ENCODE measurements around the gene PCDH11X.
"Not testable (repeated sequence)": the region's sequence is repeated elsewhere in the genome, so short reads cannot be mapped to it uniquely, and the experiment has no call there.

Gene PCDH11X

GRCh38 chrX:91779135-91779534 is at the start of gene PCDH11X:
TSS of gene PCDH11X (plus strand) at chrX:91779375. CDS start at chrX:91835505, 56,130 bp downstream.
- DNase-seq: not testable (repeated sequence)

- DNase-seq: not testable (repeated sequence)
Observed at GRCh38 chrX:91747446-91747845, 31.7 kb upstream of the PCDH11X start.

GRCh38 chrX:91753022-91753421 is 26.2 kb upstream of the PCDH11X start:
- not testable (repeated sequence) for DNase-seq

- DNase-seq: not testable (repeated sequence)
Observed at GRCh38 chrX:91770619-91771488, 8.3 kb upstream of the PCDH11X start.

- not testable (repeated sequence) for DNase-seq
Observed at GRCh38 chrX:91773943-91774342, 5.2 kb upstream of the PCDH11X start.

GRCh38 chrX:91780008-91780407 is 833 bp downstream of the PCDH11X start:
- not testable (repeated sequence) for DNase-seq

GRCh38 chrX:91780698-91781097 is 1.5 kb downstream of the PCDH11X start:
- DNase-seq: not testable (repeated sequence)

GRCh38 chrX:91781553-91782298 is 2.6 kb downstream of the PCDH11X start:
- not testable (repeated sequence) for DNase-seq

GRCh38 chrX:91782825-91783224 is 3.6 kb downstream of the PCDH11X start:
- not testable (repeated sequence) for DNase-seq

GRCh38 chrX:91817537-91817936 is 38.4 kb downstream of the PCDH11X start:
- not testable (repeated sequence) for DNase-seq

GRCh38 chrX:91825321-91825720 is 46.1 kb downstream of the PCDH11X start:
- not testable (repeated sequence) for DNase-seq
